H1 (cell line): ENCODE results near the gene SLC38A10. TPM values are rescaled to one million over a fixed set of nuclear protein-coding genes. Genes with fewer than 3 reads are reported as not detected.

ENCODE experiments used
- CHD1 ChIP-seq: IDR thresholded peaks from 2 replicates; pipeline ENCODE4 v1.6.1; 2012; ENCODE audit warnings: low read depth, low read length, improper control_type of control experiment
- CTCF ChIP-seq, 3 experiments: IDR thresholded peaks; 1 replicate in 2 of 3; 2 replicates in 1 of 3; pipeline versions ENCODE4 v1.5.1 to v1.6.1; 2011; ENCODE audit warnings: low read length in 3 of 3, mild to moderate bottlenecking in 3 of 3, inconsistent platforms in 2 of 3, low read depth in 1 of 3, moderate library complexity in 1 of 3; ENCODE audit not compliant: insufficient read depth in 1 of 3; ENCODE audit errors: control extremely low read depth in 1 of 3
- MAX ChIP-seq: IDR thresholded peaks from 2 replicates; pipeline ENCODE4 v1.6.1; 2012; ENCODE audit warnings: inconsistent platforms
- NANOG ChIP-seq: IDR thresholded peaks from 2 replicates; pipeline ENCODE4 v1.6.1; 2011; ENCODE audit warnings: low read length, low read depth, mild to moderate bottlenecking, inconsistent platforms; ENCODE audit not compliant: insufficient read depth, poor library complexity, severe bottlenecking
- RAD21 ChIP-seq, 2 experiments: IDR thresholded peaks in 1 of 2; conservative IDR thresholded peaks in 1 of 2; 2 replicates each; pipeline ENCODE4 v1.6.1; 2011; ENCODE audit warnings: low read depth in 2 of 2, low read length in 2 of 2, improper control_type of control experiment in 1 of 2, inconsistent platforms in 1 of 2, mild to moderate bottlenecking in 1 of 2, moderate library complexity in 1 of 2
- TEAD4 ChIP-seq: IDR thresholded peaks from 2 replicates; pipeline ENCODE4 v1.6.1; 2012; ENCODE audit warnings: low read depth, low read length, inconsistent platforms, mixed read lengths
- USF2 ChIP-seq: IDR thresholded peaks from 2 replicates; pipeline ENCODE4 v1.6.1; 2011; ENCODE audit warnings: low read length, improper control_type of control experiment
- polyA plus RNA-seq, 7 experiments: library from polyadenylated mRNA; depleted of rRNA in 3 of 7; stranded (reverse) in 5 of 7; unstranded in 2 of 7; fragments of >200 nt in 5 of 7; fragments of 200-250 nt in 2 of 7; gene quantifications; 1 replicate in 5 of 7; 2 replicates in 1 of 7; 4 replicates in 1 of 7; pipeline versions ENCODE4 v1.2.1 to v1.2.3, GENCODE V29; 2011 to 2013; ENCODE audit warnings: missing spikeins in 2 of 7, mixed read lengths in 2 of 7
- total RNA-seq: library from RNA; stranded (reverse); fragmentation: NEBNext Ultra II Directional; extraction: Animal tissue kit (Norgen Biotek cat#: 25700); gene quantifications from 2 replicates; pipeline ENCODE4 v1.2.1, GENCODE V29; 2021

Gene SLC38A10
- total and polyA plus RNA-seq, 2 of the 8 experiments (the other 6 are each of a cell fraction or from before 2014, with no cell fraction given), result 26.4 to 41.0 TPM

GRCh38 chr17:81241648-81242420, 53.3 kb downstream of the SLC38A10 start (continued):
- TF ChIP-seq CTCF (IDR thresholded peaks at IDR 0.05; ENCODE audit: control extremely low read depth in 1 of 3, insufficient read depth in 1 of 3, low read depth in 1 of 3, low read length in 3 of 3), result peak; percentile 91 to 93 (median 91)
- TF ChIP-seq RAD21 (IDR thresholded peaks at IDR 0.05 in 1 of 2, conservative IDR thresholded peaks at IDR 0.05 in 1 of 2; ENCODE audit: low read depth in 2 of 2, low read length in 2 of 2), result peak; percentile 90 to 94
- TF ChIP-seq MAX, result 0 out of 2 replicates have a peak, but pooled peaks have one; percentile 39
- no peak for TF ChIP-seq CHD1
- no peak for TF ChIP-seq USF2
- peak; percentile 39 for TF ChIP-seq NANOG
- no peak for TF ChIP-seq TEAD4
